Neural cell (in vitro differentiated cells): ENCODE results near the gene HSPA5. TPM values are rescaled to one million over a fixed set of nuclear protein-coding genes. Genes with fewer than 3 reads are reported as not detected.

Experiments
- H2AFZ ChIP-seq: fragments of 200-600, 300-800 bp; sonication (generic), shearing (Covaris generic); 2 replicates; pipeline ENCODE4 v1.6.0; 2014; ENCODE audit warnings: low read depth, mild to moderate bottlenecking, antibody characterized with exemption, low read length, moderate library complexity
- H3F3A ChIP-seq: fragments of 200-600 bp; shearing (Covaris generic); 2 replicates; pipeline ENCODE4 v1.6.1; 2016; ENCODE audit warnings: mild to moderate bottlenecking, moderate library complexity, mixed read lengths, antibody characterized with exemption, low read length; ENCODE audit not compliant: insufficient read depth, poor library complexity, severe bottlenecking
- H3K27ac ChIP-seq: fragments of 200-600, 300-800 bp; sonication (generic), shearing (Covaris generic); 2 replicates; pipeline ENCODE4 v1.5.1; 2014; ENCODE audit warnings: mild to moderate bottlenecking, low read length, moderate library complexity
- H3K27me3 ChIP-seq: fragments of 300-800, 200-600 bp; sonication (generic), shearing (Covaris generic); 2 replicates; pipeline ENCODE4 v1.6.0; 2014; ENCODE audit warnings: mild to moderate bottlenecking, low read depth, low read length, moderate library complexity; ENCODE audit not compliant: insufficient read depth
- H3K36me3 ChIP-seq: fragments of 300-800, 200-600 bp; sonication (generic), shearing (Covaris generic); 2 replicates; pipeline ENCODE4 v1.5.1; 2014; ENCODE audit warnings: mild to moderate bottlenecking, antibody characterized with exemption, low read length, moderate library complexity; ENCODE audit not compliant: insufficient read depth
- H3K4me2 ChIP-seq: fragments of 300-800, 200-600 bp; sonication (generic), shearing (Covaris generic); 2 replicates; pipeline ENCODE4 v1.6.0; 2014; ENCODE audit warnings: mild to moderate bottlenecking, low read length
- H3K4me3 ChIP-seq: fragments of 300-800, 200-600 bp; sonication (generic), shearing (Covaris generic); 2 replicates; pipeline ENCODE4 v1.5.1; 2014; ENCODE audit warnings: mild to moderate bottlenecking, low read length, moderate library complexity
- H3K79me2 ChIP-seq: fragments of 200-600 bp; shearing (Covaris generic); replicated peaks from 2 replicates; pipeline ENCODE4 v1.6.0; 2014; ENCODE audit warnings: mild to moderate bottlenecking, low read length, moderate library complexity; ENCODE audit not compliant: insufficient read depth
- H3K9ac ChIP-seq: fragments of 300-800, 200-600 bp; sonication (generic), shearing (Covaris generic); 2 replicates; pipeline ENCODE4 v1.6.1; 2016; ENCODE audit warnings: mild to moderate bottlenecking, low read length, mixed read lengths
- H3K9me2 ChIP-seq: fragments of 200-600 bp; shearing (Covaris generic); 2 replicates; pipeline ENCODE4 v1.6.1; 2016; ENCODE audit warnings: mild to moderate bottlenecking, low read length, mixed read lengths; ENCODE audit not compliant: insufficient read depth
- H3K9me3 ChIP-seq: fragments of 200-600, 300-800 bp; sonication (generic), shearing (Covaris generic); 2 replicates; pipeline ENCODE4 v1.6.1; 2016; ENCODE audit warnings: mild to moderate bottlenecking, mixed run types, low read length, moderate library complexity, mixed read lengths
- H4K20me1 ChIP-seq: fragments of 200-600 bp; shearing (Covaris generic); 2 replicates; pipeline ENCODE4 v1.6.1; 2016; ENCODE audit warnings: mild to moderate bottlenecking, mixed run types; ENCODE audit not compliant: insufficient read depth
- EP300 ChIP-seq: fragments of 450-650 bp; conservative IDR thresholded peaks from 2 replicates; pipeline ENCODE4 v1.6.1; 2014; ENCODE audit warnings: antibody characterized with exemption, mild to moderate bottlenecking, moderate library complexity; ENCODE audit not compliant: poor library complexity, severe bottlenecking
- EZH2 ChIP-seq: fragments of 200-600, 300-800 bp; shearing (Covaris generic), sonication (generic); IDR thresholded peaks from 2 replicates; pipeline ENCODE4 v1.6.1; 2014; ENCODE audit warnings: antibody characterized with exemption, low read length, borderline replicate concordance, mild to moderate bottlenecking; ENCODE audit not compliant: insufficient read depth, poor library complexity, severe bottlenecking
- MXI1 ChIP-seq: fragments of 450-650 bp; conservative IDR thresholded peaks from 2 replicates; pipeline ENCODE4 v1.6.1; 2014; ENCODE audit warnings: antibody characterized with exemption, mild to moderate bottlenecking; ENCODE audit not compliant: poor library complexity, severe bottlenecking
- POLR2AphosphoS5 ChIP-seq: IDR thresholded peaks from 2 replicates; pipeline ENCODE4 v1.6.1; 2012
- RAD21 ChIP-seq: fragments of 450-650 bp; conservative IDR thresholded peaks from 2 replicates; pipeline ENCODE4 v1.6.1; 2014; ENCODE audit warnings: antibody characterized with exemption, mild to moderate bottlenecking, moderate library complexity
- REST ChIP-seq: IDR thresholded peaks from 2 replicates; pipeline ENCODE4 v1.6.1; 2012; ENCODE audit warnings: borderline replicate concordance
- SMC3 ChIP-seq: fragments of 450-650 bp; conservative IDR thresholded peaks from 2 replicates; pipeline ENCODE4 v1.6.1; 2014; ENCODE audit warnings: antibody characterized with exemption, mild to moderate bottlenecking, moderate library complexity; ENCODE audit not compliant: poor library complexity
- TAF1 ChIP-seq: IDR thresholded peaks from 2 replicates; pipeline ENCODE4 v1.6.1; 2012; ENCODE audit warnings: low read depth
- polyA plus RNA-seq: library from polyadenylated mRNA; depleted of rRNA; stranded (reverse); fragments of >200 nt; gene quantifications from 2 replicates; pipeline ENCODE4 v1.2.3, GENCODE V29; 2014
- TF ChIP-seq, protein P1 (sequence below): fragments of 450-650 bp; IDR thresholded peaks from 2 replicates; pipeline ENCODE4 v1.5.1; 2014; ENCODE audit warnings: antibody characterized with exemption, mild to moderate bottlenecking, moderate library complexity; ENCODE audit not compliant: poor library complexity, severe bottlenecking

HSPA5 gene
- polyA plus RNA-seq, 1 donor from 2014 or later, result 17.6 TPM

- H3K9me3 ChIP-seq, result no peaks in the 10 kb centered on the region
Measured at GRCh38 chr9:125277411-125277810, 36.3 kb upstream of the HSPA5 start.

DNA sequence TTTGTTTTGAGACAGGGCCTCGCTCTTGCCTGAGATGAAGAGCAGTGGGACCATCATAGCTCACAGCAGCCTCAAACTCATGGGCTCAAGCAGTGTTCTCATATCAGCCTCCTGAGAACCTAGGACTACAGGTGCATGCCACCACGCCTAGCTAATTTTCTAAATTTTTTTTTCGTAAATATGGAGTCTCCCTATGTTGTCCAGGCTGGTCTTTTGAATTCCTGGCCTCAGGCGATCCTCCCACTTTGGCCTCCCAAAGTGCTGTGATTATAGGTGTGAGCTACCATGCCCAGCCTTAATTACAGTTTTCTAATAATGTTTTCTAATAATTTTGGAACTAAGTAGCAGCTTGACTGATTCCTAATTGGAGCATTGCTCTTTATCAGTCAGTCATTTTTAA lies 35.6 kb upstream of the HSPA5 start:
- Histone ChIP-seq H3K27ac (no peak overlapping the region), H3K79me2 (peaks cover 18% of the 10 kb centered on the region), H3K4me2 (no peak overlapping the region), H3F3A (no peaks in the 10 kb centered on the region), H3K9me2 (no peaks in the 10 kb centered on the region), H3K9me3 (no peaks in the 10 kb centered on the region), H2AFZ (no peak overlapping the region), H3K9ac (no peak overlapping the region), H3K27me3 (no peaks in the 10 kb centered on the region), H4K20me1 (no peaks in the 10 kb centered on the region), H3K4me3 (no peak overlapping the region), H3K36me3 (no peaks in the 10 kb centered on the region)
- no peak for TF ChIP-seq MXI1
- no peak for TF ChIP-seq REST
- no peak for TF ChIP-seq SMC3
- TF ChIP-seq TAF1, result no peak
- TF ChIP-seq EZH2, result no peak
- no peak for TF ChIP-seq POLR2AphosphoS5

More at GRCh38 chr9:125277411-125277810, 36.3 kb upstream of the HSPA5 start:
- Histone ChIP-seq H3K4me2 (no peak overlapping the region), H3K9me2 (no peaks in the 10 kb centered on the region), H3K36me3 (no peaks in the 10 kb centered on the region), H3K27ac (no peak overlapping the region), H2AFZ (no peak overlapping the region), H3K9ac (no peak overlapping the region), H3F3A (no peaks in the 10 kb centered on the region), H3K79me2 (peaks cover 18% of the 10 kb centered on the region), H3K27me3 (no peaks in the 10 kb centered on the region), H4K20me1 (no peaks in the 10 kb centered on the region), H3K4me3 (no peak overlapping the region)
- TF ChIP-seq MXI1 (no peak), RAD21 (no peak), TAF1 (no peak), EZH2 (no peak), POLR2AphosphoS5 (no peak), SMC3 (no peak), EP300 (no peak), REST (no peak)
- TF ChIP-seq, protein P1, sequence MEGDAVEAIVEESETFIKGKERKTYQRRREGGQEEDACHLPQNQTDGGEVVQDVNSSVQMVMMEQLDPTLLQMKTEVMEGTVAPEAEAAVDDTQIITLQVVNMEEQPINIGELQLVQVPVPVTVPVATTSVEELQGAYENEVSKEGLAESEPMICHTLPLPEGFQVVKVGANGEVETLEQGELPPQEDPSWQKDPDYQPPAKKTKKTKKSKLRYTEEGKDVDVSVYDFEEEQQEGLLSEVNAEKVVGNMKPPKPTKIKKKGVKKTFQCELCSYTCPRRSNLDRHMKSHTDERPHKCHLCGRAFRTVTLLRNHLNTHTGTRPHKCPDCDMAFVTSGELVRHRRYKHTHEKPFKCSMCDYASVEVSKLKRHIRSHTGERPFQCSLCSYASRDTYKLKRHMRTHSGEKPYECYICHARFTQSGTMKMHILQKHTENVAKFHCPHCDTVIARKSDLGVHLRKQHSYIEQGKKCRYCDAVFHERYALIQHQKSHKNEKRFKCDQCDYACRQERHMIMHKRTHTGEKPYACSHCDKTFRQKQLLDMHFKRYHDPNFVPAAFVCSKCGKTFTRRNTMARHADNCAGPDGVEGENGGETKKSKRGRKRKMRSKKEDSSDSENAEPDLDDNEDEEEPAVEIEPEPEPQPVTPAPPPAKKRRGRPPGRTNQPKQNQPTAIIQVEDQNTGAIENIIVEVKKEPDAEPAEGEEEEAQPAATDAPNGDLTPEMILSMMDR, result no peak
